Peyer's patch (tissue), 4 donors: Measurements from ENCODE around the gene USO1.

Experiments
- POLR2A ChIP-seq, 2 donors: fragments of 450-650 bp; IDR thresholded peaks; one replicate each; pipeline ENCODE4 v1.5.1; 2017; ENCODE audit warnings: antibody characterized with exemption in 2 of 2, mild to moderate bottlenecking in 2 of 2, moderate library complexity in 2 of 2
- TF ChIP-seq, protein P1 (sequence below), 6 experiments: fragments of 450-650 bp in 4 of 6; fragments of 200-600 bp in 2 of 6; sonication (generic) in 1 of 6; IDR thresholded peaks; one replicate each; pipeline ENCODE4 v1.5.1; 2017 to 2019; ENCODE audit warnings: antibody characterized with exemption in 6 of 6, mild to moderate bottlenecking in 3 of 6, moderate library complexity in 1 of 6

DNA sequence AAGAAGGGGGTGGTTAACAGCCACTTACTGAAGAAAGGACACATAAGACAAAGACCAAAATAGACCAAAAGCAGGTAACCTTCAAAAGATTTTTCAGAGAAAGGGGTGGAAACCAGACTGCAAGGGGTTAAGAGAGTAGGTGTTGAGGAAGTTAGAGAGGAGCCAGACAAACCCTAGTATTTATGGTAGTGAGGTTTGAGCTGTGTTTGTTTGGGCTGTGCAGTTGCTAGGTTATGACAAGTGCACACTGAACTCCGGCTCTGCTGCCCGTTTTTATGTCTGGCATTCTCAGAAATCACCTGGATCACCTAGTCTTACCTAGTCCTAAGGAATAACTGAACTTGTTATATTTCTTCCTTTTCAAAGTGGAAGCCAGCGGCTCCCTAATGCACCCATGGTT lies 28.3 kb upstream of the USO1 start:
- TF ChIP-seq, protein P1, sequence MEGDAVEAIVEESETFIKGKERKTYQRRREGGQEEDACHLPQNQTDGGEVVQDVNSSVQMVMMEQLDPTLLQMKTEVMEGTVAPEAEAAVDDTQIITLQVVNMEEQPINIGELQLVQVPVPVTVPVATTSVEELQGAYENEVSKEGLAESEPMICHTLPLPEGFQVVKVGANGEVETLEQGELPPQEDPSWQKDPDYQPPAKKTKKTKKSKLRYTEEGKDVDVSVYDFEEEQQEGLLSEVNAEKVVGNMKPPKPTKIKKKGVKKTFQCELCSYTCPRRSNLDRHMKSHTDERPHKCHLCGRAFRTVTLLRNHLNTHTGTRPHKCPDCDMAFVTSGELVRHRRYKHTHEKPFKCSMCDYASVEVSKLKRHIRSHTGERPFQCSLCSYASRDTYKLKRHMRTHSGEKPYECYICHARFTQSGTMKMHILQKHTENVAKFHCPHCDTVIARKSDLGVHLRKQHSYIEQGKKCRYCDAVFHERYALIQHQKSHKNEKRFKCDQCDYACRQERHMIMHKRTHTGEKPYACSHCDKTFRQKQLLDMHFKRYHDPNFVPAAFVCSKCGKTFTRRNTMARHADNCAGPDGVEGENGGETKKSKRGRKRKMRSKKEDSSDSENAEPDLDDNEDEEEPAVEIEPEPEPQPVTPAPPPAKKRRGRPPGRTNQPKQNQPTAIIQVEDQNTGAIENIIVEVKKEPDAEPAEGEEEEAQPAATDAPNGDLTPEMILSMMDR (IDR thresholded peaks at IDR 0.05) = no peak
- TF ChIP-seq POLR2A (IDR thresholded peaks at IDR 0.05) = no peak
